Peyer's patch (tissue), 4 donors: Measurements from ENCODE around the gene OLFML2A.

ENCODE experiments used
- CTCF ChIP-seq, 6 experiments: fragments of 450-650 bp in 4 of 6; fragments of 200-600 bp in 2 of 6; sonication (generic) in 1 of 6; IDR thresholded peaks; one replicate each; pipeline ENCODE4 v1.5.1; 2017 to 2019; ENCODE audit warnings: antibody characterized with exemption in 6 of 6, mild to moderate bottlenecking in 3 of 6, moderate library complexity in 1 of 6
- POLR2A ChIP-seq, 2 donors: fragments of 450-650 bp; IDR thresholded peaks; one replicate each; pipeline ENCODE4 v1.5.1; 2017; ENCODE audit warnings: antibody characterized with exemption in 2 of 2, mild to moderate bottlenecking in 2 of 2, moderate library complexity in 2 of 2

GRCh38 chr9:124860582-124861341, 83.8 kb downstream of the OLFML2A start:
- TF ChIP-seq CTCF (IDR thresholded peaks at IDR 0.05) = no peak
- no peak for TF ChIP-seq POLR2A (IDR thresholded peaks at IDR 0.05)
